ENCODE data around the gene ADGRG3. TPM values are rescaled to one million over a fixed set of nuclear protein-coding genes. Genes with fewer than 3 reads are reported as not detected.

ADGRG3 gene
- total and polyA plus RNA-seq, 2 donors from 2014 or later, result 0.17 to 1.8 TPM

DNA sequence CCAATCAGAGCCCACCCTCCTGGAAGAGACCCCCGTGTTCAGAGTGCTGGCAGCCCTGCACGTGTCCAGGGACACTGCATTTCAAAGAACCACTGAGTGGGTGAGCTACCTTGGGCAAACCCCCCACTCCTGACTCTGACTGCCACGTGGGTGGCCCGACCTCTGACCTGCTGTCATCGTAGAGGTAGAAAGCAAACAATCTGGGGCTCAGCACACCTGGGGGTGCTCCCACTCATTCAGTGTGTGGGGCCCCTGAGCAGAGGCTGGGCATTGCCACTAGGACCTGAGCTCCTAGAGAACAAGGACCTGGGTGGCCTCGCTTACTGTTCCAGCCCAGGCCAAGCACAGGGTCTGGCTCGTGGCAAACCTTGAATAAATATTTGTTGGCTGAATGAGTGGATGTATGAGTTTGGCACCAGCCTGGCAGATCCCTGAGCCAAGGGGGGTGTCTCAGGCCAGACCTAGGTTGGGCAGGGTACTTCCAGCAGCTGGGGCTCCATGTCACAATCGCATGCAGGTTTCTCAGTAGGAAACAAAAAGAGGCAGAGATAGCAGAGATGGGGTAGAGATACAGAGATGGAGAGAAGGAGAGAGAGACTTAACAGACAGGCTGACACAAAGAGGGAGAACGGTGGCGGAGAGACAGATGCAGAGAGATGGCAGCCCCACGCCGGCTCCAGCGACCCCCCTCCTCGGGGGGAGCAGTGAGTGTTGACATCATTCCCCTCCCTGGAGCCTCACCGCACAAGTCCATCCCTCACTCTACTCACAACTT lies 21.1 kb downstream of the ADGRG3 start:
- intact Hi-C loops (cut with DNase I), result no loop called here
- Histone ChIP-seq H3K4me3 (ENCODE audit: low read length in 3 of 3) (no peak overlapping the region), H3K9ac (ENCODE audit: low read length in 3 of 3) (no peak overlapping the region), H3K4me1 (ENCODE audit: control insufficient read depth in 2 of 3, insufficient read depth in 2 of 3, low read depth in 1 of 3, low read length in 3 of 3) (peaks cover 0 to 2% (median 0%) of the 10 kb centered on the region in 3 donors), H3K27ac (ENCODE audit: low read depth in 2 of 2, low read length in 2 of 2) (no peak overlapping the region), H3K36me3 (ENCODE audit: control insufficient read depth in 2 of 3, insufficient read depth in 3 of 3, low read length in 3 of 3) (no peaks in the 10 kb centered on the region), H3K27me3 (ENCODE audit: control insufficient read depth, insufficient read depth, low read length) (no peaks in the 10 kb centered on the region), H3K9me3 (ENCODE audit: control insufficient read depth in 2 of 3, insufficient read depth in 1 of 3, low read length in 3 of 3) (no peaks in the 10 kb centered on the region)
- TF ChIP-seq, protein P1, sequence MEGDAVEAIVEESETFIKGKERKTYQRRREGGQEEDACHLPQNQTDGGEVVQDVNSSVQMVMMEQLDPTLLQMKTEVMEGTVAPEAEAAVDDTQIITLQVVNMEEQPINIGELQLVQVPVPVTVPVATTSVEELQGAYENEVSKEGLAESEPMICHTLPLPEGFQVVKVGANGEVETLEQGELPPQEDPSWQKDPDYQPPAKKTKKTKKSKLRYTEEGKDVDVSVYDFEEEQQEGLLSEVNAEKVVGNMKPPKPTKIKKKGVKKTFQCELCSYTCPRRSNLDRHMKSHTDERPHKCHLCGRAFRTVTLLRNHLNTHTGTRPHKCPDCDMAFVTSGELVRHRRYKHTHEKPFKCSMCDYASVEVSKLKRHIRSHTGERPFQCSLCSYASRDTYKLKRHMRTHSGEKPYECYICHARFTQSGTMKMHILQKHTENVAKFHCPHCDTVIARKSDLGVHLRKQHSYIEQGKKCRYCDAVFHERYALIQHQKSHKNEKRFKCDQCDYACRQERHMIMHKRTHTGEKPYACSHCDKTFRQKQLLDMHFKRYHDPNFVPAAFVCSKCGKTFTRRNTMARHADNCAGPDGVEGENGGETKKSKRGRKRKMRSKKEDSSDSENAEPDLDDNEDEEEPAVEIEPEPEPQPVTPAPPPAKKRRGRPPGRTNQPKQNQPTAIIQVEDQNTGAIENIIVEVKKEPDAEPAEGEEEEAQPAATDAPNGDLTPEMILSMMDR (IDR thresholded peaks at IDR 0.05; ENCODE audit: borderline replicate concordance, extremely low read depth, insufficient read depth), result no peak
- DNase-seq, result peak in 1 of 5 donors; percentile 57
- FAIRE-seq, result no peak

DNA sequence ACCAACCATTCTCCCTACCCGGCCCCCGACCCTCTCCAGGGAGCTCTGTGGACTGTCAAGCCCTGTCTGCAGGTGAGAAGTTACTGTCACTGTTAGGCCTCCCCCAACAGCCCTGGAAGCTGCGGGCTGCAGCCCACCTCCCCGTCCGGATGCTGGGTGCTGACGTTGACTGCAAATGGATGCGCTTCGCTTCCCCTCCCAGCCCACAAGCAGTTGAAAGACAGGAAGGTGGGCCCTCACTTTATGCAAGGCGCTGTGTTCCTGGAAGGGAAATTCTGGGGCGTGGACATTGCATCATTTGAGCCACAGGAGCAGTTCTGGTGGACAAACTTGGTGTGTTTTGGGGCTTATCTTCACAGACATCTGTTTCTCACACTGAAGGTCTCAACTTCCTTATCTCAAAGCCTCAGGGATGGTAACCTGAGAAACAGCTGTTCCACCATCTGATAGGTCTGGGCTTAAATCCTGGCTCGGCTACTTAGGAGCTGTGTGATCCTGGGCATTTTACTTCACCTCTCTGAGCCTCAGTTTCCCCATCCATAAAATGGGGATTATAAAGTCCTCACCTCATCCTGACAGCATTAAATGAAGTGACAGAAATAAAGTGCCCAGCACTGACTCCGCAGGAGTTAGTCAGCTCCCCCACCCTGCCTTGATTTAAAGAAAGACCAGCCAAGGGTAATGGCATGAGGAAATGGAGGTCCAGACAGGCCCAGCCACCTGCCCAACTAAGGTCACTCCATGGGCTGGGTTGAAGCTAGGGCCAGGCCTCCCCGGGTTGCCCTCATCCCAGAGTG lies 21.9 kb downstream of the ADGRG3 start:
- DNase-seq (peak in 4 of 5 donors; percentile 69 to 71 (median 70)), FAIRE-seq (no peak)
- H3K4me3 ChIP-seq (ENCODE audit: low read length in 3 of 3), result no peak overlapping the region
- intact Hi-C loops (cut with DNase I), result no loop called here
- no peak overlapping the region for H3K9ac ChIP-seq (ENCODE audit: low read length in 3 of 3)
- peaks cover 0 to 4% (median 0%) of the 10 kb centered on the region in 3 donors for H3K4me1 ChIP-seq (ENCODE audit: control insufficient read depth in 2 of 3, insufficient read depth in 2 of 3, low read depth in 1 of 3, low read length in 3 of 3)
- H3K27me3 ChIP-seq (ENCODE audit: control insufficient read depth, insufficient read depth, low read length), result no peaks in the 10 kb centered on the region
- TF ChIP-seq, protein P1 (IDR thresholded peaks at IDR 0.05; ENCODE audit: borderline replicate concordance, extremely low read depth, insufficient read depth), result no peak
- H3K27ac ChIP-seq (ENCODE audit: low read depth in 2 of 2, low read length in 2 of 2), result no peak overlapping the region
- no peaks in the 10 kb centered on the region for H3K9me3 ChIP-seq (ENCODE audit: control insufficient read depth in 2 of 3, insufficient read depth in 1 of 3, low read length in 3 of 3)
- H3K36me3 ChIP-seq (ENCODE audit: control insufficient read depth in 2 of 3, insufficient read depth in 3 of 3, low read length in 3 of 3), result no peaks in the 10 kb centered on the region

DNA sequence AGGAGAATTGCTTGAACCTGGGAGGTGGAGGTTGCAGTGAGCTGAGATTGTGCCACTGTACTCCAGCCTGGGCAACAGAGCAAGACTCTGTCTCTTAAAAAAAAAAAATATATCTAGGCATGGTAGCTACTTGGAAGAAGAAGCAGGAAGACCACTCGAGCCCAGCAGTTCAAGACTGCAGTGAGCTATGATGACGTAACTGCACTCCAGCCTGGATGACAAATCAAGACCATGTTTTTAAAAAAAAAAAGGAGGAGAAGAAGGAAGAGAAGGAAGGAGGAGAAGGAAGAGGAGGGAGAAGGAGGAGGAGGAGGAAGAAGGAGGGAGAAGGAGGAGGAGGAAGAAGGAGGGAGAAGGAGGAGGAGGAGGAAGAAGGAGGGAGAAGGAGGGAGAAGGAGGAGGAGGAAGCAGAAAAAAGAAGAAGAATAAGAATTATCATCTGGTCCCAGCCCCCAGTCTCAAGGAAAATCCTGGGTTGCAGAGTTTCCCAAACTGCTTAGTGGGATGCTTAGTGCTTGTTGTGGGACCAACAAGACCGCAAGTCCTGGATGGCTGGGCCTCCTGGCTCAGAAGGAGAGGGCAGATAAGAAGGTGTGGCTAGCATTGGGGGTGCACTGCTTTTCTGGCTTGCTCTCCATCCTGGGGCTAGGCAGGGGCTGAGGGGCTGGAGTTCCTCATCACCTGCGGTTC lies 22.8 kb downstream of the ADGRG3 start:
- Histone ChIP-seq H3K9me3 (ENCODE audit: control insufficient read depth in 2 of 3, insufficient read depth in 1 of 3, low read length in 3 of 3) (no peaks in the 10 kb centered on the region), H3K9ac (ENCODE audit: low read length in 3 of 3) (no peak overlapping the region), H3K4me1 (ENCODE audit: control insufficient read depth in 2 of 3, insufficient read depth in 2 of 3, low read depth in 1 of 3, low read length in 3 of 3) (peaks cover 0 to 4% (median 0%) of the 10 kb centered on the region in 3 donors), H3K27me3 (ENCODE audit: control insufficient read depth, insufficient read depth, low read length) (no peaks in the 10 kb centered on the region), H3K27ac (ENCODE audit: low read depth in 2 of 2, low read length in 2 of 2) (no peak overlapping the region), H3K4me3 (ENCODE audit: low read length in 3 of 3) (no peak overlapping the region), H3K36me3 (ENCODE audit: control insufficient read depth in 2 of 3, insufficient read depth in 3 of 3, low read length in 3 of 3) (no peaks in the 10 kb centered on the region)
- FAIRE-seq (no peak), DNase-seq (no peak)
- intact Hi-C loops (cut with DNase I), result no loop called here
- TF ChIP-seq, protein P1 (IDR thresholded peaks at IDR 0.05; ENCODE audit: borderline replicate concordance, extremely low read depth, insufficient read depth), result no peak

Measured in kidney (tissue), 14 donors.